K562 (cell line): ENCODE data around the gene CDCA3. TPM values are rescaled to one million over a fixed set of nuclear protein-coding genes. Genes with fewer than 3 reads are reported as not detected.
A peak's percentile ranks its signal among the peaks of the same experiment; 100 is the strongest.

Experiments
- CAMTA2 ChIP-seq: fragments of 250-450 bp; sonication (Bioruptor Pico); conservative IDR thresholded peaks from 2 replicates; pipeline ENCODE4 v1.5.1; 2022
- CBX3 ChIP-seq, 2 experiments: IDR thresholded peaks; 1 replicate in 1 of 2; 2 replicates in 1 of 2; pipeline ENCODE4 v1.6.1; 2012; ENCODE audit warnings: inconsistent platforms in 2 of 2, low read length in 2 of 2, borderline replicate concordance in 1 of 2, control low read depth in 1 of 2
- E2F3 ChIP-seq: fragments of 250-450 bp; sonication (Bioruptor Pico); IDR thresholded peaks from 2 replicates; pipeline ENCODE4 v1.4.0; 2020; ENCODE audit warnings: mild to moderate bottlenecking
- HLTF ChIP-seq: fragments of 450-650 bp; IDR thresholded peaks from 2 replicates; pipeline ENCODE4 v1.6.1; 2016
- MTF1 ChIP-seq: fragments of 250-450 bp; sonication (Bioruptor Pico); IDR thresholded peaks from 2 replicates; pipeline ENCODE4 v1.9.0; 2021; ENCODE audit warnings: moderate library complexity, mild to moderate bottlenecking, inconsistent platforms, borderline replicate concordance
- NCOA6 ChIP-seq: fragments of 450-650 bp; IDR thresholded peaks from 2 replicates; pipeline ENCODE4 v1.6.1; 2017; ENCODE audit warnings: mild to moderate bottlenecking
- PPARD ChIP-seq: fragments of 250-450 bp; sonication (Bioruptor Pico); IDR thresholded peaks from 2 replicates; pipeline ENCODE4 v1.8.0; 2022; ENCODE audit warnings: inconsistent platforms, mild to moderate bottlenecking, moderate library complexity
- RAD51 ChIP-seq: fragments of 450-650 bp; IDR thresholded peaks from 2 replicates; pipeline ENCODE4 v1.7.1; 2016; ENCODE audit warnings: low read depth, mild to moderate bottlenecking, borderline replicate concordance
- RBBP5 ChIP-seq: fragments of 200-600 bp; sonication (generic); IDR thresholded peaks from 2 replicates; pipeline ENCODE4 v1.6.1; 2012; ENCODE audit warnings: borderline replicate concordance, mild to moderate bottlenecking, low read length, control low read depth, inconsistent platforms; ENCODE audit not compliant: insufficient read depth, poor library complexity, severe bottlenecking
- RBM14 ChIP-seq: fragments of 200-400 bp; formaldehyde crosslinking; IDR thresholded peaks from 2 replicates; pipeline ENCODE4 v1.6.1; 2018; ENCODE audit warnings: low read depth, mild to moderate bottlenecking, low read length, moderate library complexity, borderline replicate concordance; ENCODE audit not compliant: insufficient read depth
- RCOR1 ChIP-seq, 2 experiments: IDR thresholded peaks; 2 replicates each; pipeline ENCODE4 v1.6.1; 2012; ENCODE audit warnings: low read depth in 2 of 2, low read length in 2 of 2, borderline replicate concordance in 1 of 2, improper control_type of control experiment in 1 of 2
- STAG1 ChIP-seq: sonication (generic); formaldehyde crosslinking; IDR thresholded peaks from 2 replicates; pipeline ENCODE4 v1.5.0; 2020; ENCODE audit warnings: missing genetic modification reagents, borderline replicate concordance
- TAL1 ChIP-seq: fragments of 450-650 bp; IDR thresholded peaks from 2 replicates; pipeline ENCODE4 v1.6.1; 2016; ENCODE audit warnings: mild to moderate bottlenecking
- ZNF133 ChIP-seq: fragments of 250-450 bp; sonication (Bioruptor Pico); IDR thresholded peaks from 2 replicates; pipeline ENCODE4 v1.4.0; 2020; ENCODE audit warnings: mild to moderate bottlenecking
- ZNF165 ChIP-seq: fragments of 250-450 bp; sonication (Bioruptor Pico); IDR thresholded peaks from 2 replicates; pipeline ENCODE4 v1.4.0; 2020; ENCODE audit warnings: borderline replicate concordance
- polyA plus RNA-seq, 8 experiments: library from polyadenylated mRNA; depleted of rRNA in 4 of 8; stranded (reverse) in 5 of 8; unstranded in 3 of 8; fragments of >200 nt; fragmentation: Nextera tagmentation in 2 of 8; fragmentation: Illumina TruSeq in 1 of 8; extraction: Ambion mirVana in 2 of 8; extraction: Trizol in 1 of 8; gene quantifications; 2 replicates each; pipeline versions ENCODE4 v1.2.1 to v1.2.3, GENCODE V29; 2011 to 2014; ENCODE audit warnings: inconsistent platforms in 1 of 8, missing spikeins in 1 of 8
- total RNA-seq, 7 experiments: library from RNA; depleted of rRNA in 6 of 7; stranded (reverse); fragments of >200 nt in 6 of 7; fragmentation: Illumina TruSeq in 2 of 7; extraction: Trizol in 2 of 7; gene quantifications; 2 replicates each; pipeline versions ENCODE4 v1.2.1 to v1.2.3, GENCODE V29; 2011 to 2021; ENCODE audit warnings: low replicate concordance in 1 of 7
- TF ChIP-seq, protein P1 (sequence below), 3 experiments: fragments of 200-800 bp in 1 of 3; fragments of 250-450 bp in 1 of 3; fragments of 450-650 bp in 1 of 3; sonication (Bioruptor Pico) in 1 of 3; sonication (Bioruptor generic) in 1 of 3; formaldehyde crosslinking in 1 of 3; IDR thresholded peaks; 2 replicates each; pipeline versions ENCODE4 v1.6.1 to v1.8.0; 2016 to 2022; ENCODE audit warnings: mild to moderate bottlenecking in 2 of 3, missing genetic modification characterization in 2 of 3, missing compliant biosample characterization in 1 of 3, moderate library complexity in 1 of 3
- TF ChIP-seq, protein P2 (sequence below): fragments of 450-650 bp; IDR thresholded peaks from 2 replicates; pipeline ENCODE4 v1.7.1; 2018; ENCODE audit warnings: mild to moderate bottlenecking, low read depth; ENCODE audit not compliant: partially characterized antibody
- TF ChIP-seq, protein P3 (sequence below): IDR thresholded peaks from 2 replicates; pipeline ENCODE4 v1.6.1; 2011; ENCODE audit warnings: borderline replicate concordance, low read depth, mild to moderate bottlenecking, moderate library complexity, low read length; ENCODE audit not compliant: insufficient read depth, poor library complexity, severe bottlenecking

The CDCA3 gene
- total and polyA plus RNA-seq, 9 of the 15 experiments (the other 6 are each of a cell fraction or from before 2014, with no cell fraction given), result 24.2 to 80.8 (median 55.1) TPM

DNA sequence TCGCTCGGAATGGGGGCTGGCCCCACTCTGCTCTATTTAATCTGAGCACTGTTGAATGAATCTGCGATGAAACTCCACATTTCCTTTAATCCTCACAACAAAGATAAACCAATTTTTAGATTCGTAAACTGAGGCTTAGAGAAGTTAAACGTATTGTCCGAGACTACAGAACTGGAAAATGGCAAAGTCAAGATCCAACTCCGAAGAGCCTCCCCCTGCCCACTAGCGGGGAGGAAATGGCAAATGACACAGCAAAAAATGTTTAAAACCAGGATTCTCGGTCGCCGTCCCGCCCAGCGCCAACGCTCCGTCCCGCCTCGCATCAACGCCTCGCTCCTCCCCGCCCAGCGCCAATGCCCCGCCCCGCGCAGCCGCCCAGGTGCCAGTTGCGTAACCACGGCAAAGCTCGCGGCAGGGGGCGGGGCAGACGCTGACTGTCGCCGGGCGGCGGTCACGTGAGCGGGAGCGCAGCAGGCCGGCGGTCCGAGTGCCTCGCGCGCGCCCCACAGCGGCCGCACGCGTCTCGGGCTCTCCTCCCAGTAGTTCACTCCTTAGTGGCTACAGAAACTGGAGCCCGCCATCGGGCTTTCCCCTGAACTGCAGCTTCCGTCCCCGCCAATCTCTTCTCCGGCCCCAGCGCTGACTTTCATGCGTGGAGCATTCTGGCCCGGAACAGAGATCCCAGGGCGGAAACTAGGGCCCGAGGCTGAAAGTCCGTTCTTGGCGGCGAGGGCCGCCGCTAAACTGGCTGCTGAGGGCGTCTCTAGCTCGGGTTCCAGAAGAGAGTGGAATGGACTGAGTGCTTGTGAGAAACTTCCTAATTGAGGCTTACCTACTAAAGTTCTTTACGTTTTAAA, 39.9 kb upstream of the CDCA3 start (continued):
- TF ChIP-seq HLTF (no peak), CAMTA2 (CRISPR knock-in tag) (no peak), ZNF133 (CRISPR knock-in tag) (no peak), RCOR1 (IDR thresholded peaks at IDR 0.05; ENCODE audit: borderline replicate concordance in 1 of 2, low read depth in 2 of 2, low read length in 2 of 2) (0 out of 4 replicates have a peak, but pooled peaks of 1 of the 2 experiments have one; percentile 5), MTF1 (CRISPR knock-in tag) (no peak), STAG1 (no peak), TAL1 (no peak), CBX3 (IDR thresholded peaks at IDR 0.05; ENCODE audit: borderline replicate concordance in 1 of 2, low read length in 2 of 2) (0 out of 3 replicates have a peak, but pooled peaks of 1 of the 2 experiments have one; percentile 12), RBBP5 (peak; percentile 51), E2F3 (CRISPR knock-in tag) (0 out of 2 replicates have a peak, but pooled peaks have one; percentile 27), ZNF165 (CRISPR knock-in tag) (no peak), RBM14 (no peak), NCOA6 (no peak), RAD51 (peak; percentile 82), PPARD (CRISPR knock-in tag) (no peak)
- TF ChIP-seq, protein P1, sequence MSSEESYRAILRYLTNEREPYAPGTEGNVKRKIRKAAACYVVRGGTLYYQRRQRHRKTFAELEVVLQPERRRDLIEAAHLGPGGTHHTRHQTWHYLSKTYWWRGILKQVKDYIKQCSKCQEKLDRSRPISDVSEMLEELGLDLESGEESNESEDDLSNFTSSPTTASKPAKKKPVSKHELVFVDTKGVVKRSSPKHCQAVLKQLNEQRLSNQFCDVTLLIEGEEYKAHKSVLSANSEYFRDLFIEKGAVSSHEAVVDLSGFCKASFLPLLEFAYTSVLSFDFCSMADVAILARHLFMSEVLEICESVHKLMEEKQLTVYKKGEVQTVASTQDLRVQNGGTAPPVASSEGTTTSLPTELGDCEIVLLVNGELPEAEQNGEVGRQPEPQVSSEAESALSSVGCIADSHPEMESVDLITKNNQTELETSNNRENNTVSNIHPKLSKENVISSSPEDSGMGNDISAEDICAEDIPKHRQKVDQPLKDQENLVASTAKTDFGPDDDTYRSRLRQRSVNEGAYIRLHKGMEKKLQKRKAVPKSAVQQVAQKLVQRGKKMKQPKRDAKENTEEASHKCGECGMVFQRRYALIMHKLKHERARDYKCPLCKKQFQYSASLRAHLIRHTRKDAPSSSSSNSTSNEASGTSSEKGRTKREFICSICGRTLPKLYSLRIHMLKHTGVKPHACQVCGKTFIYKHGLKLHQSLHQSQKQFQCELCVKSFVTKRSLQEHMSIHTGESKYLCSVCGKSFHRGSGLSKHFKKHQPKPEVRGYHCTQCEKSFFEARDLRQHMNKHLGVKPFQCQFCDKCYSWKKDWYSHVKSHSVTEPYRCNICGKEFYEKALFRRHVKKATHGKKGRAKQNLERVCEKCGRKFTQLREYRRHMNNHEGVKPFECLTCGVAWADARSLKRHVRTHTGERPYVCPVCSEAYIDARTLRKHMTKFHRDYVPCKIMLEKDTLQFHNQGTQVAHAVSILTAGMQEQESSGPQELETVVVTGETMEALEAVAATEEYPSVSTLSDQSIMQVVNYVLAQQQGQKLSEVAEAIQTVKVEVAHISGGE (CRISPR knock-in tag; IDR thresholded peaks at IDR 0.05), result peak in 1 of 3 experiments; percentile 81; a peak in 2 of 6 replicates
- TF ChIP-seq, protein P2, sequence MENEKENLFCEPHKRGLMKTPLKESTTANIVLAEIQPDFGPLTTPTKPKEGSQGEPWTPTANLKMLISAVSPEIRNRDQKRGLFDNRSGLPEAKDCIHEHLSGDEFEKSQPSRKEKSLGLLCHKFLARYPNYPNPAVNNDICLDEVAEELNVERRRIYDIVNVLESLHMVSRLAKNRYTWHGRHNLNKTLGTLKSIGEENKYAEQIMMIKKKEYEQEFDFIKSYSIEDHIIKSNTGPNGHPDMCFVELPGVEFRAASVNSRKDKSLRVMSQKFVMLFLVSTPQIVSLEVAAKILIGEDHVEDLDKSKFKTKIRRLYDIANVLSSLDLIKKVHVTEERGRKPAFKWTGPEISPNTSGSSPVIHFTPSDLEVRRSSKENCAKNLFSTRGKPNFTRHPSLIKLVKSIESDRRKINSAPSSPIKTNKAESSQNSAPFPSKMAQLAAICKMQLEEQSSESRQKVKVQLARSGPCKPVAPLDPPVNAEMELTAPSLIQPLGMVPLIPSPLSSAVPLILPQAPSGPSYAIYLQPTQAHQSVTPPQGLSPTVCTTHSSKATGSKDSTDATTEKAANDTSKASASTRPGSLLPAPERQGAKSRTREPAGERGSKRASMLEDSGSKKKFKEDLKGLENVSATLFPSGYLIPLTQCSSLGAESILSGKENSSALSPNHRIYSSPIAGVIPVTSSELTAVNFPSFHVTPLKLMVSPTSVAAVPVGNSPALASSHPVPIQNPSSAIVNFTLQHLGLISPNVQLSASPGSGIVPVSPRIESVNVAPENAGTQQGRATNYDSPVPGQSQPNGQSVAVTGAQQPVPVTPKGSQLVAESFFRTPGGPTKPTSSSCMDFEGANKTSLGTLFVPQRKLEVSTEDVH, result no peak
- TF ChIP-seq, protein P3, sequence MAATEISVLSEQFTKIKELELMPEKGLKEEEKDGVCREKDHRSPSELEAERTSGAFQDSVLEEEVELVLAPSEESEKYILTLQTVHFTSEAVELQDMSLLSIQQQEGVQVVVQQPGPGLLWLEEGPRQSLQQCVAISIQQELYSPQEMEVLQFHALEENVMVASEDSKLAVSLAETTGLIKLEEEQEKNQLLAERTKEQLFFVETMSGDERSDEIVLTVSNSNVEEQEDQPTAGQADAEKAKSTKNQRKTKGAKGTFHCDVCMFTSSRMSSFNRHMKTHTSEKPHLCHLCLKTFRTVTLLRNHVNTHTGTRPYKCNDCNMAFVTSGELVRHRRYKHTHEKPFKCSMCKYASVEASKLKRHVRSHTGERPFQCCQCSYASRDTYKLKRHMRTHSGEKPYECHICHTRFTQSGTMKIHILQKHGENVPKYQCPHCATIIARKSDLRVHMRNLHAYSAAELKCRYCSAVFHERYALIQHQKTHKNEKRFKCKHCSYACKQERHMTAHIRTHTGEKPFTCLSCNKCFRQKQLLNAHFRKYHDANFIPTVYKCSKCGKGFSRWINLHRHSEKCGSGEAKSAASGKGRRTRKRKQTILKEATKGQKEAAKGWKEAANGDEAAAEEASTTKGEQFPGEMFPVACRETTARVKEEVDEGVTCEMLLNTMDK, result no peak
